Glutamatergic neuron (in vitro differentiated cells): ENCODE data around the gene PEAR1. TPM values are rescaled to one million over a fixed set of nuclear protein-coding genes. Genes with fewer than 3 reads are reported as not detected.

ENCODE experiments used
- DNase-seq: peaks from one replicate; pipeline ENCODE4 v3.0.0; 2022
- H3K27ac Mint-ChIP-seq: one replicate; pipeline ENCODE4 v1.8.0; 2020; ENCODE audit warnings: mild to moderate bottlenecking, mixed read lengths, inconsistent platforms; ENCODE audit not compliant: unreplicated experiment
- H3K27me3 Mint-ChIP-seq: one replicate; pipeline ENCODE4 v1.8.0; 2020; ENCODE audit warnings: mild to moderate bottlenecking, moderate library complexity, mixed read lengths, inconsistent platforms; ENCODE audit not compliant: unreplicated experiment
- H3K36me3 Mint-ChIP-seq: one replicate; pipeline ENCODE4 v1.8.0; 2020; ENCODE audit warnings: mild to moderate bottlenecking, mixed read lengths, inconsistent platforms; ENCODE audit not compliant: unreplicated experiment
- H3K4me1 Mint-ChIP-seq: one replicate; pipeline ENCODE4 v1.8.0; 2020; ENCODE audit warnings: mild to moderate bottlenecking, low read depth, mixed read lengths, inconsistent platforms; ENCODE audit not compliant: unreplicated experiment
- H3K4me3 Mint-ChIP-seq: one replicate; pipeline ENCODE4 v1.8.0; 2020; ENCODE audit warnings: mild to moderate bottlenecking, mixed read lengths, inconsistent platforms; ENCODE audit not compliant: unreplicated experiment
- H3K9me3 Mint-ChIP-seq: one replicate; pipeline ENCODE4 v1.8.0; 2020; ENCODE audit warnings: mild to moderate bottlenecking, moderate library complexity, mixed read lengths, inconsistent platforms; ENCODE audit not compliant: unreplicated experiment
- total RNA-seq: library from RNA; stranded (reverse); fragmentation: NEBNext Ultra II Directional; extraction: Animal tissue kit (Norgen Biotek cat#: 25700); gene quantifications from one replicate; pipeline ENCODE4 v1.2.1, GENCODE V29; 2021; ENCODE audit not compliant: unreplicated experiment
- TF ChIP-seq, protein P1 (sequence below): fragments of 200-600 bp; sonication (generic); IDR thresholded peaks from one replicate; pipeline ENCODE4 v1.5.0; 2021; ENCODE audit not compliant: partially characterized antibody, unreplicated experiment

Gene PEAR1
- total RNA-seq, 1 donor from 2014 or later = 1.2 TPM

DNA sequence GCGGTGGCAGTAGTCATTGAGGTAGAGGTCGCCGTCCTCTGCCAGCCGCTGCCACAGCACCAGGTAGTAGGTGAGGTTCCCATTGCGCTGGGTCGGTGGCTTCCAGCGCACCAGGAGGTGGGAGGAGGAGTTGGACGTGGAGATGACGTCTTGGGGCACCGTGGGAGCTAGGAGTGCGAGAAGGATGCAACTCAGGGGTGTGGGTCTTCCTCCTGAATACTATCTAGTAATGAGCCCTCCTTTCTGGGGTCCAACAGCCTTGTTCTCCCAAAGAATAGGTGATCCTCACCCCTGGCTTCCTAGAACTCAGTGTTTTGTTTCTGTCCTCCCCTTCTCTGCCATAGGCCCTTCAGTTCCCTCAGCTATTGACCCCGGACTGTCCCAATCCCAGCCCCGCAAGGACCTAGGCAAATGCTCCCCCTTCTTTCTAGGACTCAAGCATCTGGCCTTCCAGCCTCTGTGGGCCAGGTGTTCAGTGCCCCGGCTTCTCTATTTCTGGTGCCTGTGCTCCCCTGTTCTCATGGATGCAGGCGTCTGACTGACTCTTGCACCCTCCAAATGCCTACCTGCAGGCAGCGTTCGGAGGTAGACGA, 47.5 kb upstream of the PEAR1 start:
- Mint-ChIP-seq H3K27me3 (peaks cover 39% of the 10 kb centered on the region), H3K4me3 (peak overlapping the region; percentile 34), H3K9me3 (peaks cover 18% of the 10 kb centered on the region), H3K4me1 (peaks cover 8% of the 10 kb centered on the region), H3K36me3 (peaks cover 6% of the 10 kb centered on the region), H3K27ac (no peak overlapping the region)
- TF ChIP-seq, protein P1, sequence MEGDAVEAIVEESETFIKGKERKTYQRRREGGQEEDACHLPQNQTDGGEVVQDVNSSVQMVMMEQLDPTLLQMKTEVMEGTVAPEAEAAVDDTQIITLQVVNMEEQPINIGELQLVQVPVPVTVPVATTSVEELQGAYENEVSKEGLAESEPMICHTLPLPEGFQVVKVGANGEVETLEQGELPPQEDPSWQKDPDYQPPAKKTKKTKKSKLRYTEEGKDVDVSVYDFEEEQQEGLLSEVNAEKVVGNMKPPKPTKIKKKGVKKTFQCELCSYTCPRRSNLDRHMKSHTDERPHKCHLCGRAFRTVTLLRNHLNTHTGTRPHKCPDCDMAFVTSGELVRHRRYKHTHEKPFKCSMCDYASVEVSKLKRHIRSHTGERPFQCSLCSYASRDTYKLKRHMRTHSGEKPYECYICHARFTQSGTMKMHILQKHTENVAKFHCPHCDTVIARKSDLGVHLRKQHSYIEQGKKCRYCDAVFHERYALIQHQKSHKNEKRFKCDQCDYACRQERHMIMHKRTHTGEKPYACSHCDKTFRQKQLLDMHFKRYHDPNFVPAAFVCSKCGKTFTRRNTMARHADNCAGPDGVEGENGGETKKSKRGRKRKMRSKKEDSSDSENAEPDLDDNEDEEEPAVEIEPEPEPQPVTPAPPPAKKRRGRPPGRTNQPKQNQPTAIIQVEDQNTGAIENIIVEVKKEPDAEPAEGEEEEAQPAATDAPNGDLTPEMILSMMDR = no peak
- no peak for DNase-seq

DNA sequence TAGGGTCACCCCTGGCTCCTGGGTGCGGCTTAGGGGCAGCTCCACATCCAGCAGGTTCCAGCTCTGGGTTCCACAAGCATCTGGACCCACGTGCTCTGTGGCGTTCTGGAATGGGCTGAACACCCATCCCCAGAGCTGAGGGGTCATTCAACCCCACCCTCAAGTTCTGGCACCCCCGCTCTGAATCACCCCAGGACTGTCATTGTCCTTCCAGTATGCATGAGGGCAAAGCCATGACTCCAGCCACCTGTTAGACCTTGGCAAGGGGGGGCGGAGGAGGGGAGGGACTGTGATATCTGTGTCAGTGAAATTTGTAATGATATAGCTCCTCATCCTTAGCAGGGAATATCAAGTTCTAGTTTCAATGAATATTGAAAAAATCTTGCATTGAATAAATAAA, 46.9 kb upstream of the PEAR1 start:
- TF ChIP-seq, protein P1 = no peak
- Mint-ChIP-seq H3K27me3 (peaks cover 39% of the 10 kb centered on the region), H3K36me3 (peaks cover 6% of the 10 kb centered on the region), H3K9me3 (peaks cover 17% of the 10 kb centered on the region), H3K27ac (no peak overlapping the region), H3K4me1 (peaks cover 8% of the 10 kb centered on the region), H3K4me3 (no peak overlapping the region)
- DNase-seq = no peak

DNA sequence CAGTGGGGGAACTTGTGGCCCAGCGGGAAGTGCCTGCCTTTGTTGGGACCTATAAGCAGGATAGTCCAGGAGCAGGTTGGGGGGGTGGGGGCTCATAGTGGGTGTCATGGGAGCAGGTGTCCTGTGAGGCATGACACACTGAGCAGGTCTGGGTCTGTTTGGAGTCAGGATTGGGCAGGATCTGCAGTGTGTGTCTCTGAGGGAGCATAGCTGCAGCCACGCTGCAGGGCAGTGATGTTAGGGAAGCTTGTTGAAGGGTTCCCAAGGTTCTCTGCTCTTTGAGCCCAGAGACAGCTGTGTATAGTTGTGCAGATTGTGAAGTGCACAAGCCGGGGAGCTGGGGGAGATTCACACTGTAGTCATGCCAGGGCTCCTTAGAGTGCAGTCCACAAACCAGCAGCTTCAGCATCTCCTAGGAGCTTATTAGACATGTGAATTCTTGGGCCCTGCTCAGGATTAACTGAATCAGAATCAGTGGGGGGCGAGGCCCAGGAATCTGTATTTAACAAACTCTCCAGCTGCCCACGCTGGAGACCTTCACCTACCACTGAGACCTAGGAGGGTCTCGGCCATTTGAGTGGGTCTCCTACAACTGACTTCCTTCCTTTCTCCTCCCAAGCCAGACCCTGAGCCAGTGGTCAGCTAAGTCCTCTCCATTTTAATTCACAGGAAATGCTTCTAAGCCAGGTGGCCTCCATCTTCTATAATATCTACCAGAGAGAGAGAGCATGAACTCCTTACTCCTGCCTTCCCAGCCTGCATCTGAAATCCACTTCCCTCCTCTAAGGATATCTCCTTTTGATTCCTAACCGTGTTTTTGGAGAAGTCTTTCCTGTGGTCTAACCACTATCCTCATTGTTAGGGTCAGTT, 45.7 kb upstream of the PEAR1 start:
- Mint-ChIP-seq H3K27ac (no peak overlapping the region), H3K27me3 (peaks cover 34% of the 10 kb centered on the region), H3K4me3 (peak overlapping the region; percentile 57)

DNA sequence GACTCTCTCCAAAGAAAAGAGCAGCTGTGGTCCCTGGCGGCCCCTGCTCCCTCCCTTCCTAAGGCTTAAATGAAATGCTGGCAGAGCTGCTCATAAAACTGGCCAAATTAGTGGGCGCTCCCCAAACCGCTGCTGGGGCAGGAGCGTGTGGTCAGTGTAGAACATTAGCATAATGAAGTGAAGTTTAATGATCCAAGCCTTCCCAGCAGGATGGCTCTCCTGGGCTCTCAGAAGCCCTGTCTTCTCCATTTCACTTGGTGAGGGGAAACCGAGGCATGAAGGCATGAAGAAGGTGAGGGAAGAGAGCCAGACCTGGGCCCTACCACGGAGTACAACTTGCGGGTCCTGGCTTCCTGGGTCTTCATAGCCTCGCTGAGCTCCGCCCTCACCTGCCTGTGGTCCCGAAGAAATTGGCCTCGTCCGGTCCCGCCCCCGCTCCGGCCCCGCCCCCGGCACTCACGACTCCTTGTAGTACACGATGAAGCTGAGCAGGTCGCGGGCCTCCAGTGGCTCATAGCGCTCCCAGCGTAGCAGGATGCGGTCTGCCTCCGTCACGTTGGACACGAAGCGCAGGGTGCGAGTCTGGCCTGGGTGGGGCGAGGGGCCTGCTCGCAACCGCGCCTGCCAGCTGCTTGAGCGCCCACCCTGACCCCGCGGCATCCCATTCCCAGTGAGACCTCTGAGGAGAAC, 44.9 kb upstream of the PEAR1 start:
- peaks cover 6% of the 10 kb centered on the region for H3K36me3 Mint-ChIP-seq
- DNase-seq = no peak
- peak overlapping the region; percentile 57 for H3K4me3 Mint-ChIP-seq
- H3K27me3 Mint-ChIP-seq = peaks cover 36% of the 10 kb centered on the region
- H3K27ac Mint-ChIP-seq = no peak overlapping the region
- TF ChIP-seq, protein P1 = no peak
- peaks cover 12% of the 10 kb centered on the region for H3K9me3 Mint-ChIP-seq
- H3K4me1 Mint-ChIP-seq = peaks cover 17% of the 10 kb centered on the region

More for the DNA sequence above, 45.7 kb upstream of the PEAR1 start:
- DNase-seq = no peak
- Mint-ChIP-seq H3K36me3 (peaks cover 4% of the 10 kb centered on the region), H3K9me3 (peaks cover 12% of the 10 kb centered on the region), H3K4me1 (peaks cover 14% of the 10 kb centered on the region)
- TF ChIP-seq, protein P1 = no peak
